Subcutaneous abdominal adipose tissue (tissue), 5 donors: ENCODE data around the gene SPEN.
"Not testable (repeated sequence)": the region's sequence is repeated elsewhere in the genome, so short reads cannot be mapped to it uniquely, and the experiment has no call there.

Experiments used
- H3K27ac ChIP-seq: one replicate; pipeline ENCODE4 v1.7.0; 2013; ENCODE audit warnings: low read depth, mild to moderate bottlenecking, inconsistent platforms, low read length, moderate library complexity
- H3K27me3 ChIP-seq, 5 donors: one replicate each; pipeline ENCODE4 v1.7.0; 2013; ENCODE audit warnings: low read length in 5 of 5, inconsistent platforms in 1 of 5; ENCODE audit not compliant: control insufficient read depth in 5 of 5, insufficient read depth in 4 of 5
- H3K36me3 ChIP-seq, 5 donors: one replicate each; pipeline ENCODE4 v1.7.0; 2013; ENCODE audit warnings: low read length in 5 of 5; ENCODE audit not compliant: control insufficient read depth in 5 of 5, insufficient read depth in 5 of 5
- H3K4me1 ChIP-seq, 5 donors: one replicate each; pipeline ENCODE4 v1.7.0; 2013; ENCODE audit warnings: low read length in 5 of 5, mild to moderate bottlenecking in 3 of 5, moderate library complexity in 1 of 5; ENCODE audit not compliant: control insufficient read depth in 5 of 5, insufficient read depth in 5 of 5
- H3K4me3 ChIP-seq, 5 donors: one replicate each; pipeline ENCODE4 v1.7.0; 2013; ENCODE audit warnings: low read length in 5 of 5, low read depth in 1 of 5
- H3K9ac ChIP-seq, 5 donors: one replicate each; pipeline ENCODE4 v1.7.0; 2013; ENCODE audit warnings: low read length in 5 of 5, mild to moderate bottlenecking in 4 of 5, moderate library complexity in 3 of 5
- H3K9me3 ChIP-seq, 5 donors: one replicate each; pipeline ENCODE4 v1.7.0; 2013; ENCODE audit warnings: low read length in 5 of 5; ENCODE audit not compliant: control insufficient read depth in 5 of 5
- donor health status: healthy.
- donor health status: healthy.
- donor health status: healthy.
- donor health status: healthy.
- donor health status: healthy.

SPEN gene

GRCh38 chr1:15807549-15807948, 40.0 kb upstream of the SPEN start, which contains the start of gene UQCRHL:
TSS of gene UQCRHL (minus strand) at chr1:15807649. CDS start at chr1:15807649, 0 bp downstream.
- H3K4me1 ChIP-seq = peaks cover 0 to 20% (median 18%) of the 10 kb centered on the region in 5 donors
- not testable (repeated sequence) for H3K27me3 ChIP-seq, H3K9me3 ChIP-seq, H3K36me3 ChIP-seq, H3K27ac ChIP-seq, H3K9ac ChIP-seq, H3K4me3 ChIP-seq

GRCh38 chr1:15808955-15809354, 38.6 kb upstream of the SPEN start:
- Histone ChIP-seq H3K4me1 (peaks cover 0 to 26% (median 18%) of the 10 kb centered on the region in 5 donors), H3K9ac (no peak overlapping the region), H3K27me3 (no peaks in the 10 kb centered on the region), H3K4me3 (no peak overlapping the region), H3K36me3 (no peaks in the 10 kb centered on the region), H3K9me3 (no peaks in the 10 kb centered on the region), H3K27ac (no peak overlapping the region)

GRCh38 chr1:15810073-15810472, 37.4 kb upstream of the SPEN start:
- Histone ChIP-seq H3K9ac (no peak overlapping the region), H3K27ac (peak overlapping the region; percentile 58), H3K36me3 (no peaks in the 10 kb centered on the region), H3K27me3 (no peaks in the 10 kb centered on the region), H3K4me1 (peaks cover 0 to 26% (median 18%) of the 10 kb centered on the region in 5 donors), H3K4me3 (no peak overlapping the region), H3K9me3 (no peaks in the 10 kb centered on the region)

GRCh38 chr1:15816674-15817073, 30.8 kb upstream of the SPEN start:
- Histone ChIP-seq H3K4me3 (no peak overlapping the region), H3K9ac (no peak overlapping the region), H3K36me3 (no peaks in the 10 kb centered on the region), H3K27ac (no peak overlapping the region), H3K9me3 (no peaks in the 10 kb centered on the region), H3K4me1 (peaks cover 0 to 16% (median 4%) of the 10 kb centered on the region in 5 donors), H3K27me3 (no peaks in the 10 kb centered on the region)

GRCh38 chr1:15820478-15820877, 27.0 kb upstream of the SPEN start:
- Histone ChIP-seq H3K4me1 (peaks cover 0 to 13% (median 4%) of the 10 kb centered on the region in 5 donors), H3K9me3 (no peaks in the 10 kb centered on the region), H3K4me3 (no peak overlapping the region), H3K36me3 (no peaks in the 10 kb centered on the region), H3K9ac (no peak overlapping the region), H3K27ac (no peak overlapping the region), H3K27me3 (no peaks in the 10 kb centered on the region)

GRCh38 chr1:15825800-15826199, 21.7 kb upstream of the SPEN start:
- Histone ChIP-seq H3K9ac (no peak overlapping the region), H3K4me1 (peaks cover 0 to 20% (median 12%) of the 10 kb centered on the region in 5 donors), H3K27ac (no peak overlapping the region), H3K4me3 (no peak overlapping the region), H3K9me3 (no peaks in the 10 kb centered on the region), H3K27me3 (no peaks in the 10 kb centered on the region), H3K36me3 (no peaks in the 10 kb centered on the region)

- H3K9ac ChIP-seq = no peak overlapping the region
- H3K36me3 ChIP-seq = no peaks in the 10 kb centered on the region
- H3K9me3 ChIP-seq = no peaks in the 10 kb centered on the region
- peaks cover 0 to 23% (median 14%) of the 10 kb centered on the region in 5 donors for H3K4me1 ChIP-seq
- no peak overlapping the region for H3K4me3 ChIP-seq
- no peak overlapping the region for H3K27ac ChIP-seq
- H3K27me3 ChIP-seq = no peaks in the 10 kb centered on the region
Observed at GRCh38 chr1:15826810-15827507, 20.5 kb upstream of the SPEN start.

- not testable (repeated sequence) for H3K27ac ChIP-seq, H3K9ac ChIP-seq, H3K36me3 ChIP-seq, H3K27me3 ChIP-seq, H3K9me3 ChIP-seq, H3K4me3 ChIP-seq
- H3K4me1 ChIP-seq = peaks cover 0 to 25% (median 14%) of the 10 kb centered on the region in 5 donors
Observed at GRCh38 chr1:15827567-15827966, 19.9 kb upstream of the SPEN start.

- not testable (repeated sequence) for H3K4me3 ChIP-seq, H3K27ac ChIP-seq, H3K36me3 ChIP-seq, H3K9me3 ChIP-seq, H3K9ac ChIP-seq, H3K27me3 ChIP-seq
- peaks cover 0 to 37% (median 16%) of the 10 kb centered on the region in 5 donors for H3K4me1 ChIP-seq
Observed at GRCh38 chr1:15828931-15829330, 18.6 kb upstream of the SPEN start.

- H3K9ac ChIP-seq = no peak overlapping the region
- H3K36me3 ChIP-seq = no peaks in the 10 kb centered on the region
- no peak overlapping the region for H3K27ac ChIP-seq
- H3K4me3 ChIP-seq = no peak overlapping the region
- H3K4me1 ChIP-seq = peaks cover 5 to 45% (median 25%) of the 10 kb centered on the region in 5 donors
- H3K9me3 ChIP-seq = no peaks in the 10 kb centered on the region
- no peaks in the 10 kb centered on the region for H3K27me3 ChIP-seq
Observed at GRCh38 chr1:15830258-15830657, 17.2 kb upstream of the SPEN start.
